ENCODE data around the gene DDX51. TPM values are rescaled to one million over a fixed set of nuclear protein-coding genes. Genes with fewer than 3 reads are reported as not detected.

The DDX51 gene
- total RNA-seq, 6 experiments from 2014 or later, result 13.8 to 18.3 (median 16.8) TPM

GRCh38 chr12:132163041-132163910 is 19.2 kb upstream of the DDX51 start:
- no peak overlapping the region for H3K27ac Mint-ChIP-seq
- H3K27me3 Mint-ChIP-seq (ENCODE audit: insufficient read depth), result no peaks in the 10 kb centered on the region; the same call in 1 of the 2 replicates
- TF ChIP-seq CTCF (IDR thresholded peaks at IDR 0.05), result no peak
- H3K4me3 Mint-ChIP-seq, result no peak overlapping the region
- H3K9me3 Mint-ChIP-seq, result peaks cover 11% of the 10 kb centered on the region
- H3K4me1 Mint-ChIP-seq (ENCODE audit: low read depth), result no peaks in the 10 kb centered on the region
- no peak for DNase-seq
- H3K36me3 Mint-ChIP-seq (ENCODE audit: low read depth), result no peaks in the 10 kb centered on the region

DNA sequence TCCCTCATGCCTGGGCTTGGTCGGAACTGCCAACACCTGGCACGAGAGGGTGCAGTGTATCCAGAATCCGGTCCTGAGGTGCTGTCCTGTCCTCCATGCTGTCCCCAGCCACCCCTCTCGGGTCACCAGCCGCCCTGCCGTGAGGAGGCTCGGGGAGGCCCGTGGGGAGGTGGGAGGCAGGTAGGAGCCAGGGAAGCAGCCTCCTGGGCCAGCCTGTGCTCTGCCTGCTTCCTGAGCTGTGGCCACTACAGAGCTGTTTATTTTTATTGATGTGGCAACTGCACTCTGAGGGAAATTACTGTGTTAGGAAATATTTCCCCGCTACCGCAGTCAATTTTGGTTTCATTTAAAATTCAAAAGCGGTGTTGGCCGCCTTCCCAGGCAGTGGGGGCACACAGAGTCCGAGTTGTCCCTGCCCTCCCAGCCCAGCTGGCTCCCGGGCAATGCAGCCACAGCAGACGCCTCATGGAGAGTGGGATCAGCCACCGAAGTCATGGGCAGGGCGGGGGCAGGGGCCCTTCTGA is 18.5 kb upstream of the DDX51 start:
- Mint-ChIP-seq H3K9me3 (peaks cover 11% of the 10 kb centered on the region), H3K4me3 (no peak overlapping the region), H3K36me3 (ENCODE audit: low read depth) (no peaks in the 10 kb centered on the region), H3K27me3 (ENCODE audit: insufficient read depth) (no peaks in the 10 kb centered on the region; the same call in 1 of the 2 replicates), H3K27ac (no peak overlapping the region), H3K4me1 (ENCODE audit: low read depth) (no peaks in the 10 kb centered on the region)
- peak; percentile 23; the same call in 1 of the 2 replicates for TF ChIP-seq CTCF (IDR thresholded peaks at IDR 0.05)
- peak; percentile 80 for DNase-seq

DNA sequence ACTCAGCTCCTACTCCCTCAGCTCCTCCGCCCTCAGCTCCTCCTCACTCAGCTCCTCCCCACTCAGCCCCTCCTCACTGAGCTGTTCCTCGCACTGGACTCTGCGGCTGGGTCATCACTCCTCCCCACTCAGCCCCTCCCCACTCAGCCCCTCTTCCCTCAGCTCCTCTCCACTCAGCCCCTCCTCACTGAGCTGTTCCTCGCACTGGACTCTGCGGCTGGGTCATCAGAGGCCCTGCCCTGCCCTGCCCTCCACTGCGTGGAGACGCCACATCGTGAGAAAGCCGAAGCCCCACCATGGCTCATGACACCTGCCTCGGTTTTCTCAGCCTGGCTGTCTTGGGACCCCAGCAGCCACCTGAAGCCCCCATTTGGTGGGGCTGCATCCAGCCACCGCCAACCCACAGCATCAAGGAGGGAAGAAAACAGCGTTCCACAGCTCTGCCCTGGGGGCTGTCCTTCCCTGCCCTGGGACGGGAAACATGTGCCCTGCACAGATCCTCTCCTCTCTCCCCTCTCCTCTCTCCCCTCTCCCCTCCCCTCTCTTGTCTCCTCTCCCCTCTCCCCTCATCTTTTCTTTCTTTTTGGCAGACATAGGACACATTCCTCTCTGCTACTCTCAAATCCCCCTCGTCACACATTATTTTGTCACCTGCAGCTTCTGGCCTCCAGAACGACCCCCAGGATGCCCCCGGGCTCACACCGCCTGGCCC is 17.8 kb upstream of the DDX51 start:
- H3K9me3 Mint-ChIP-seq, result peaks cover 8% of the 10 kb centered on the region
- H3K27ac Mint-ChIP-seq, result no peak overlapping the region
- H3K27me3 Mint-ChIP-seq (ENCODE audit: insufficient read depth), result no peaks in the 10 kb centered on the region; the same call in 1 of the 2 replicates
- no peaks in the 10 kb centered on the region for H3K4me1 Mint-ChIP-seq (ENCODE audit: low read depth)
- no peak for TF ChIP-seq CTCF (IDR thresholded peaks at IDR 0.05)
- no peak for DNase-seq
- H3K4me3 Mint-ChIP-seq, result no peak overlapping the region
- no peaks in the 10 kb centered on the region for H3K36me3 Mint-ChIP-seq (ENCODE audit: low read depth)

DNA sequence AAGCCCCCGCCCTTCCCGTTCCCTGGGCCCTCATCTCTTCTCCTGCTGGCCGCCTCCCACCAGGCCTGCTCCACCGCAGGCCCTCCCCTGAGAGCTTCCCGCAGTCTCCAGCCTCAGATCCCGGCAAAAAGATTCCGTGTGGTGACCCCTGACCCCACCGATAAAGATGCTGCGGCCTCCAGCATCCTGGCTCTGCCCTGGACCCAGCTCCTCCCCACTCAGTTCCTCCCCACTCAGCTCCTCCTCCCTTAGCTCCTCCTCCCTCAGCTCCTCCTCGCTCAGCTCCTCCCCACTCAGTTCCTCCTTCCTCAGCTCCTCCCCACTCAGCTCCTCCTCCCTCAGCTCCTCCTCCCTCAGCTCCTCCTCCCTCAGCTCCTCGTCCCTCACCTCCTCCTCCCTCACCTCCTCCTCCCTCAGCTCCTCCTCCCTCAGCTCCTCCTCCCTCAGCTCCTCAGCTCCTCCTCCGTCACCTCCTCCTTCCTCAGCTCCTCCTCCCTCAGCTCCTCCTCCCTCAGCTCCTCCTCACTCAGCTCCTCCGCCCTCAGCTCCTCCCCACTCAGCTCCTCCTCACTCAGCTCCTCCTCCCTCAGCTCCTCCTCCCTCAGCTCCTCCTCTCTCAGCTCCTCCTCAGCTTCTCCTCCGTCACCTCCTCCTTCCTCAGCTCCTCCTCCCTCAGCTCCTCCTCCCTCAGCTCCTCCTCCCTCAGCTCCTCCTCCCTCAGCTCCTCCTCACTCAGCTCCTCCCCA is 17.1 kb upstream of the DDX51 start:
- TF ChIP-seq CTCF (IDR thresholded peaks at IDR 0.05), result no peak
- H3K27me3 Mint-ChIP-seq (ENCODE audit: insufficient read depth), result no peaks in the 10 kb centered on the region; the same call in 1 of the 2 replicates
- no peaks in the 10 kb centered on the region for H3K4me1 Mint-ChIP-seq (ENCODE audit: low read depth)
- H3K27ac Mint-ChIP-seq, result no peak overlapping the region
- no peak overlapping the region for H3K4me3 Mint-ChIP-seq
- no peaks in the 10 kb centered on the region for H3K36me3 Mint-ChIP-seq (ENCODE audit: low read depth)
- DNase-seq, result no peak
- H3K9me3 Mint-ChIP-seq, result peaks cover 4% of the 10 kb centered on the region; the same call in 1 of the 2 replicates

- no peak for TF ChIP-seq CTCF (IDR thresholded peaks at IDR 0.05)
- no peaks in the 10 kb centered on the region for H3K4me1 Mint-ChIP-seq (ENCODE audit: low read depth)
- DNase-seq, result no peak
- H3K36me3 Mint-ChIP-seq (ENCODE audit: low read depth), result no peaks in the 10 kb centered on the region
- no peak overlapping the region for H3K4me3 Mint-ChIP-seq
- no peaks in the 10 kb centered on the region; the same call in 1 of the 2 replicates for H3K27me3 Mint-ChIP-seq (ENCODE audit: insufficient read depth)
- H3K27ac Mint-ChIP-seq, result no peak overlapping the region
- H3K9me3 Mint-ChIP-seq, result peaks cover 4% of the 10 kb centered on the region; the same call in 1 of the 2 replicates
These were observed 16.5 kb upstream of the DDX51 start for GRCh38 chr12:132160601-132161035.

All from HFFc6 (cell line).